A549 treated with CORT108297 at 1 μM for 4 hours (cell line): Measurements from ENCODE around the gene RCBTB1. TPM values are rescaled to one million over a fixed set of nuclear protein-coding genes. Genes with fewer than 3 reads are reported as not detected.

ENCODE experiments used
- total RNA-seq: library from RNA; stranded (reverse); fragments of 200-300 nt; extraction: Qiagen RNA extraction; gene quantifications from 5 replicates; pipeline ENCODE4 v1.2.3, GENCODE V29; 2022

The RCBTB1 gene
- total RNA-seq: 7.9 to 9.4 TPM (median 9.0 TPM) in 5 replicates

GRCh38 chr13:49585220-49586157 is at the start of gene RCBTB1:
TSS of gene RCBTB1 (minus strand) at chr13:49585558. CDS start at chr13:49567279, 18,279 bp downstream.

GRCh38 chr13:49627831-49628652 is 42.7 kb upstream of the RCBTB1 start, which contains the start of gene ARL11:
TSS of gene ARL11 (plus strand) at chr13:49628507. CDS start at chr13:49630448, 1,941 bp downstream.

GRCh38 chr13:49495783-49496762 is 89.3 kb downstream of the RCBTB1 start, which contains the start of gene PHF11:
TSS of gene PHF11 (plus strand) at chr13:49495953. CDS start at chr13:49496002, 49 bp downstream.

Other genes with a start within 250 kb of the RCBTB1 start
- 1.7 to 2.1 TPM (median 1.9 TPM) in 5 replicates for gene CAB39L, start 141.5 kb downstream of the RCBTB1 start, total RNA-seq
- gene SETDB2, start 141.3 kb downstream of the RCBTB1 start, total RNA-seq: 1.6 to 2.4 TPM (median 1.8 TPM) in 5 replicates
- gene PHF11, start 89.6 kb downstream of the RCBTB1 start, total RNA-seq: 6.5 to 7.5 TPM (median 7.2 TPM) in 5 replicates
- gene ARL11, start 42.9 kb upstream of the RCBTB1 start, total RNA-seq: not detected in 5 replicates
- gene EBPL, start 105.9 kb upstream of the RCBTB1 start, total RNA-seq: 51.0 to 74.3 TPM (median 68.5 TPM) in 5 replicates
- 26.9 to 29.7 TPM (median 27.4 TPM) in 5 replicates for gene KPNA3, start 207.1 kb upstream of the RCBTB1 start, total RNA-seq